ENCODE measurements around the gene RRM2. TPM values are rescaled to one million over a fixed set of nuclear protein-coding genes. Genes with fewer than 3 reads are reported as not detected.

Gene RRM2
- total RNA-seq, 4 donors from 2014 or later = 1.3 to 5.3 TPM; not detected in 2

DNA sequence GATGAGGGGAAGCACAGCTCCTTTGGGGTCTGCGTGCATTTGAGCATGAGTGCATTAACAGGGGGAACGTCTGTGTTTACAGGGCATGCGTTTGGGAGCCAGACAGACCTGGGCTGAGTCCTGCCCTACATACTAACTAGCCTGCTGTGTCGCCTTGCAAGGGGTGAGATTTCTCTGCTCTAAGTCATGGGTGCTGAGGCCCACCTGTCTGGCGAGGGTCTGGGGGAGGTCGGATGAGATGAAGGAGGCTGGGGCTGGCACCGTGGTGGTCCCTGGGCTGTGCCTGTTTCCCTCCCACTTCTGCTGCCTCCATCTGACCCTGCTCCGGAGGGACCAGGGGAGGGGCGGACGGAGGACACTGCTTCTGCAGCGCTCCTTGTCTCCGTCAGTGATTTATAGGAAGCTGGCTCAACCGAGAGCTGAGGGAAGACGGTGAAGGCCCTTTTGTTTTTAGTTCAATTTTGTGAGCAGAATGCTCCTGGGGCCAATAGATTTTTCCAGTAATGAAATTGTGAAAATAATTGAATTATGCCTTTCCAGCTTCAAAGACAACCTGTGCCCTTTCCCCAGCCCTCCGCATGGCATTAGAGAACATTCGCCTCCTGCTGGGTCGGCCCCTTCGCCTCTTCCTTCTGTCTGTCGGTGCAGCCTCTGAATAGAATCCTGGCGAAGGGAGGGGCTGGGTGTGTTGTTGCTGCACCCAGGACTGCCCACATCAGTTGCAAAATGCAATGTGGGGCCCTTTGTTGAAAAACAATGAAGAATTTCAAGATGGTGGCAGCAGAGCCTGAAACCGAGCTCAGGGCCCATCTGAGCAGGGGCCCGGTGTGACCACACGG lies 49.7 kb downstream of the RRM2 start:
- TF ChIP-seq, protein P1, sequence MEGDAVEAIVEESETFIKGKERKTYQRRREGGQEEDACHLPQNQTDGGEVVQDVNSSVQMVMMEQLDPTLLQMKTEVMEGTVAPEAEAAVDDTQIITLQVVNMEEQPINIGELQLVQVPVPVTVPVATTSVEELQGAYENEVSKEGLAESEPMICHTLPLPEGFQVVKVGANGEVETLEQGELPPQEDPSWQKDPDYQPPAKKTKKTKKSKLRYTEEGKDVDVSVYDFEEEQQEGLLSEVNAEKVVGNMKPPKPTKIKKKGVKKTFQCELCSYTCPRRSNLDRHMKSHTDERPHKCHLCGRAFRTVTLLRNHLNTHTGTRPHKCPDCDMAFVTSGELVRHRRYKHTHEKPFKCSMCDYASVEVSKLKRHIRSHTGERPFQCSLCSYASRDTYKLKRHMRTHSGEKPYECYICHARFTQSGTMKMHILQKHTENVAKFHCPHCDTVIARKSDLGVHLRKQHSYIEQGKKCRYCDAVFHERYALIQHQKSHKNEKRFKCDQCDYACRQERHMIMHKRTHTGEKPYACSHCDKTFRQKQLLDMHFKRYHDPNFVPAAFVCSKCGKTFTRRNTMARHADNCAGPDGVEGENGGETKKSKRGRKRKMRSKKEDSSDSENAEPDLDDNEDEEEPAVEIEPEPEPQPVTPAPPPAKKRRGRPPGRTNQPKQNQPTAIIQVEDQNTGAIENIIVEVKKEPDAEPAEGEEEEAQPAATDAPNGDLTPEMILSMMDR (IDR thresholded peaks at IDR 0.05; ENCODE audit: low read depth) = no peak

DNA sequence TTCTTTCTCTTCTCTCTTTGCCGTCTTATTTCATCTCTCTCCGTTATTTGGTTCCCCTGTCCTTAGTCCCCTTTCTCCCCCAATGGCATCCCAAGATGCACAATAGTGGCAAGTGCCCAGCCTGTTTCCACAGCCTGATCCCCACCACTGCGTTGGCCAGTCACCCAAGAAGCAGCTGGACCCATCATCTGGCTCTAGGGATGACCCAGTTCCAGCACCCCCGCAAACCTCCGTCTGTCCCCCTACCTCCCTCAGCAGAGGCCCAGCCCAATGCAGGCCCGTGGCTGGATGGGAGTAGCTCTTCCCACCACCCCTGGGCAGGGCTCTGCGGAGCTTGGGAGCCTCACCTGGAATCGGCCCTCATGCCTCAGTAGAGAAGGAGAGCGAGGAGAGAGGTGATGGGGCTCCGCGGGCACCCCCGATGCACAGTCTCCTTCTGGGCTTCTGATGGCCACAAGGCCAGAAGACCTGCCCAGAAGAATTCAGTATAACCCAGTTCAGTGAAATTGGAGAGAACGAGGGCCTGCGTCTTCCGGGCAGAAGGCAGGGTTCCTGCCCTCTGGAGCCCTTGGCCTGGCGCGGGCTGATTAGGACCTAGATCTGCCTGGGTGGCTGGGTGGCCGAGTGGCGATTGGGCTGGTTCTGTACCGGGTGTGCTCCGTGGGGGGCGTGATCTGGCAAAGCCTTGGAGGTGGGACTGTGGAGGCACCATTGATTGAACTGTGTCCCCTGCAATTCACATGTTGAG lies 50.9 kb downstream of the RRM2 start:
- TF ChIP-seq, protein P1 (IDR thresholded peaks at IDR 0.05; ENCODE audit: low read depth) = no peak

DNA sequence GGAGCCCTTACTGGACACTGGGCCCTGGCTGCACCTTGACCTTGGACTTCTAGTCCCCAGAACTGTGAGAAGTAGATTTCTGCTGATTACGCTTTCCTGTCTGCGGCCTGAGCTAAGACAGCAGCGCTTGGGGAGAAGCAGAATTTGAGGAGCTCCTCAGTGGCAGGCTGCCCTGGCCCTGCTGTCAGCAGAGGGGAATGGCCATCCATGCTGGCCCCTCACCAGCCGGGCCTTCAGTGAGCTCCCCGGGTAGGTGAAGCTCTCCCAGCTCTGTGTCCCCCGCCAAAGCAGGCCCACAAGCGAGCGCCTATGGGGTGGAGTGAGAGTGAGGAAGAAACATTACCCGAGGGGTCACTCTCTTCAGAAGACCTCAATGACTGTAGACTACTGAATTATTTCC lies 51.6 kb downstream of the RRM2 start:
- TF ChIP-seq, protein P1 (IDR thresholded peaks at IDR 0.05; ENCODE audit: low read depth) = no peak

DNA sequence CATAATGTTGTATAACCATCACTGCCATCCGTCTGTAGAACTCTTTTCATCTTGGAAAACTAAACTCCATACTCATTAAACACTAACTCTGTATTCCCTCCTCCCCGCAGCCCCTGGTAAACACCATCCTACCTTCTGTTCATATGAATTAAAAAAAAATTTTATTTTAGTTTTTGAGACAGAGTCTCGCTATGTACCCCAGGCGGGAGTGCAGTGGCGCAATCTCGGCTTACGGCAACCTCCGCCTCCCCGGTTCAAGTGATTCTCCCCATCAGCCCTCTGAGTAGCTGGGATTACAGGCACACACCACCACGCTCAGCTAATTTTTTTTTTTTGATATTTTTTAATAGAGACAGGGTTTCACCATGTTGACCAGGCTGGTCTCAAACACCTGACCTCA lies 52.9 kb downstream of the RRM2 start:
- TF ChIP-seq, protein P1 (IDR thresholded peaks at IDR 0.05; ENCODE audit: low read depth) = no peak

DNA sequence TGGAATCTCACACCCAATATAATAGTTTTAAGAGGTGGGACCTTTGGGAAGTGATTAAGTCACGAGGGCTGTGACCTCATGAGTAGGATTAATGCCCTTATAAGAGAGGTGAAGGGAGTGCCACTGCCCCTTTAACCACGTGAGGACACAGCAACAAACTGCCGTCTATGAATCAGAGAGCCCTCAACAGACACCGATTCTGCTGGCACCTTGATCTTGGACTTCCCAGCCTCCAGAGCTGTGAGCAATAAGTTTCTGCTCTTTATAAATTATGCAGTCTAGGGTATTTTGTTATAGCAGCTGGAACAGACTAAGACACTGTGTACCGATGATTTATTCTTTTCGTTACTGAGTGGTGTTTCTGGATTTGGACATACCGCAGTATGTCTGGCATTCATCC lies 56.2 kb downstream of the RRM2 start:
- TF ChIP-seq, protein P1 (IDR thresholded peaks at IDR 0.05; ENCODE audit: low read depth) = no peak

DNA sequence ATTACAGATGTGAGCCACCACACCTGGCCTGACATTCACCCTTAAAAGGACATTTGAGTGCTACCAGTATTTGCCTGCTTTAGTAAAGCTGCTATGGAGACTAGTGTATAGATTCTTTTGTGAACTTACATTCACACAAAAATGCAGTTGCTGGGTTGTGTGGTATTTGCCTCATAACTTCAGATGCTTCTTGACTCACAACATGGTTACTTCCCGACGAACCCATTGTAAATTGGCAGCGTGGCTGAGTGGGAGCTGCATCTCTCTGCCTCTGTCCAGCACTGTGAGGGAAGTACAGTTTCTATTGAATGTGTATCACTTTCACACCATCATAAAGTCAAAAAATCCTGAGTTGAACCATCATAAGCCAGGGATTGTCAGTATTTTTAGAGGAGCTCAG lies 56.9 kb downstream of the RRM2 start:
- TF ChIP-seq, protein P1 (IDR thresholded peaks at IDR 0.05; ENCODE audit: low read depth) = no peak

DNA sequence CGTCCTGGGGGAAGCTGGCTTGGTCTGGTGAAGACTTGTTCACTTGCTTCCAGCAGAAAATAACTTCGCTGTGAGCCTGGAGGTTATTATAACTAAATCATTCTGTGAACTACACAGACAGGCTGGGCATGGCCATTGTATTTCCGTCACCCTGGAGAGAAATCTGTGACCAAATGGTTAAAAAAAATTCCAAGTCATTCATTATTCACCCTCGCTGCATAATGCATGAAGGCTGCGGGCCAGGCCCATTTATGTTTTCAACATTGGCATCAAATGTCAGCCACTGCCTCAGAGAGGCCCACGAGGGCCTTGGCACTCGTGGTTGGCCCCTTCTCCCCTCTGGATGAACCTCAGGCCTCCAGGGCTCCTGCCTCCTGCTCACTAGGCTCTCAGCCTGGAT lies 57.7 kb downstream of the RRM2 start:
- TF ChIP-seq, protein P1 (IDR thresholded peaks at IDR 0.05; ENCODE audit: low read depth) = no peak

All from subcutaneous adipose tissue (tissue), 4 donors.